ENCODE data around the gene RGS7BP.
"Not testable (repeated sequence)": the region's sequence is repeated elsewhere in the genome, so short reads cannot be mapped to it uniquely, and the experiment has no call there.

RGS7BP gene

DNA sequence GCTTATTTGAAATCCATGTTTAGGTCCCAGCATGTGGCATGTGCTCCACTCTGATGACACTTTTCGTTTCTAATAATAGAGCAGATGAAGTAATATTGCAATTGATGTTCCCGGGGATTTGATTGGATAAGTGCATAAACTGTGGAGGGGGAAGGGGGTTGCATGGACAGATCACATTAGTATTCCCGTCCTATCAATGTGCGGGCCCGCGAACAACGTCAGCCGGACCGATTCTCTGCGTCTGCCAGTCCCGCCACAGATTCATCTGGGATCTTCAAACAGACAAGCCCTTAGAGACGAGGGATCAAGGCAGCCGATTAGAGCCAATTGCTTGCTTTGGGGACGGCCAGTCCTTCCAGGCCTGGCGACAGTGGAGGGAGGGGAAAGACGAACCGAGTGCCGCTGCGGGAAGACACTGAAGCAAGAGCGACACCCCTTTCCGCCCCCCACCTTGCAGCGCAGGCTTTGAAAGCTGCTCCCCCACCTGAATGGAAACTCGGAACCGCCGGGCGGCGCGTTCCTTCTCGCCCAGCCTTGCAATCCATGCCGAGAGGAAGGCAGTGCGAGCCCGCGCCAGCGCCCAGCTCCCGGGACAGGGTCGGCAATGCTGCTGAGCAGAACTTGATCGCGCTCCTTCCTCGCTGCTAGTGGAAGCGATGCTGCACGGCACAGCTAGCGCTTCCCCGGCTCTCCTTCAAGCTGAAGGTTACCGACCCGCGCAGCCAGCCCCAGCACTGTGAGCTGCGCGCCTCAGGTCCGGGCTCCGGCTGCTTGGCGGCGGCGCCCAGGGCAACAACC lies at the start of gene RGS7BP:
Gene RGS7BP, plus strand, starts transcription at position 247 of the 798 bp plus-strand sequence. CDS start 610 bp downstream, outside the sequence.
- DNase-seq = peak; percentile 63

GRCh38 chr5:64457846-64458245 lies 48.0 kb upstream of the RGS7BP start:
- no peak for DNase-seq

DNA sequence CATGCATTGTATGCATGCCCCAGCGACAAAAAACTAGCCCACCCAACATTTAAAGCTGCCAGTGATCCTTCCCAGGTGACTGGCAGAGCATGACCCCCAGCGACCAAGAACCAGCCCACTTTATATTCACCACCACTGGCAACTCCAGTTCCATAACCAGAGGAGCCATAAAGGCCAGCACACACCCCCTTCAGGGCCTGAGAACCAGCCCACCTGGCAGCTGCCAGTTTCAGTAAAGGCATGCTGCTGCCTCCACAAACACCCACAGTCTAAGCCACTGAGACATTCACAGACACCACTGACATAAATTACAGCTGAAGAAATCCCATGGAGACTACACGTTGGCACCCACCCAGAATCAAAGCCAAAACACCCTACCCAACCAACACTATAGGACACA lies 46.9 kb upstream of the RGS7BP start:
- no peak for DNase-seq

- no peak for DNase-seq
Measured at GRCh38 chr5:64462391-64462790, 43.4 kb upstream of the RGS7BP start.

- no peak for DNase-seq
Measured at GRCh38 chr5:64486163-64486562, 19.7 kb upstream of the RGS7BP start.

- DNase-seq = no peak
Measured at GRCh38 chr5:64487283-64487682, 18.5 kb upstream of the RGS7BP start.

DNA sequence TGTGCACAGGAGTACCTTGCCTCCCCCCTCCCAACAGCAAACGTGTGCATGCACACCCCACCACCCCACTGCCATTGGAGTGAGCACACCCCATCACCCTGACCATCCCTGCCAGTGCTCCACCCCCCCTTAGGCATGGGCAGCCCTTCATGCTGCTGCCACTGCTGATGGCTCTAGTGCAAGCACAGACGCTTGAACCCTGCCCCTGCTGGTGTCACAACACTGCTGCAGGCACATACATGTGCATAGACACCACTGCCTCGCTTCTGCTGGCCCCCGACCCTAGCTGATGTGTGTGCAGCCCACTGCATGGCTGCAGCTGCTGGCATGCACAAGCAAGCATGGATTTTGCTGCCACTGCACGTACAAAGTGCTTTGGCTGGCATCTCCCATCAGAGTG lies 16.0 kb upstream of the RGS7BP start:
- no peak for DNase-seq

DNA sequence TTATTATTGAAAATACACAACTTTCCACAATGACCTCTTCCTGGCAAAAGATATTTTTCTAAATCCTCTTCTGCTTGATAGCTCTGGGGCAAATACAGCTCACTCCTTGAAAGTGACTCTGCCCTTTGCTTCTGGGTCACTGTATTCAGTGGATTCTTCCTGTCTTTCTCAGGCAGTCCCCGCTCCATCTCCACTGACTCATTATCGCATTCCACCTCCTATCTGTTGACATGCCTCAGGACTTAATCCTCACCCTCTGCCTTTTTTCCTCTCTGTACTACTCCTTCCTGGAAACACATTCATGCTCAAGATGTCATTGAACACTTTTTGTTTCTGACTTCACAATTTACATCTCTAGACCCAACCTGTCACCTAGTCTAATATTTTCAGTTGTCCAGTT lies 8.4 kb upstream of the RGS7BP start:
- no peak for DNase-seq

- no peak for DNase-seq
Measured at GRCh38 chr5:64502196-64502595, 3.6 kb upstream of the RGS7BP start.

GRCh38 chr5:64506567-64507263 lies 900 bp downstream of the RGS7BP start:
- peak; percentile 53 for DNase-seq

GRCh38 chr5:64507264-64507605 lies 1.4 kb downstream of the RGS7BP start:
- DNase-seq = no peak

GRCh38 chr5:64509828-64510227 lies 4.0 kb downstream of the RGS7BP start:
- DNase-seq = no peak

DNA sequence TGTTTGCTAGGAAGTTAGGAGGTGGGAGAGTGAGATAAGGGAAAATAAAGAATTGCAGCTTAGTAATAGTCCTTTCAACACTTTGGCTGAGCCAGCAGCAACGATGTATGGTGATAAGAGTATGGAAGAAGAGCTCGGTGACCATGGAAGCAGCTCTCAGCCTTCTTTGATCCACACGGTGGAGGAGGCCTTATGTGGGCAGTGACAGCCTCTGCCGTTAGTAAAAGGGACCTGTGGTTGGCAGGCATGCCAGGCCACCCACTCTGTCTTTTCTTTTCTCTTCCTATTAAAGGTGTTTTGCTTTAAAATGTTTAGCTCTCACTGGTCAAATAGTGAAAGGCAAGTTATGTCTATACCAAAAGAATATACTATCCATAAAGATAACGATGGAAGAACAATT lies 7.7 kb downstream of the RGS7BP start:
- no peak for DNase-seq

GRCh38 chr5:64514612-64515011 lies 8.8 kb downstream of the RGS7BP start:
- DNase-seq = no peak

DNA sequence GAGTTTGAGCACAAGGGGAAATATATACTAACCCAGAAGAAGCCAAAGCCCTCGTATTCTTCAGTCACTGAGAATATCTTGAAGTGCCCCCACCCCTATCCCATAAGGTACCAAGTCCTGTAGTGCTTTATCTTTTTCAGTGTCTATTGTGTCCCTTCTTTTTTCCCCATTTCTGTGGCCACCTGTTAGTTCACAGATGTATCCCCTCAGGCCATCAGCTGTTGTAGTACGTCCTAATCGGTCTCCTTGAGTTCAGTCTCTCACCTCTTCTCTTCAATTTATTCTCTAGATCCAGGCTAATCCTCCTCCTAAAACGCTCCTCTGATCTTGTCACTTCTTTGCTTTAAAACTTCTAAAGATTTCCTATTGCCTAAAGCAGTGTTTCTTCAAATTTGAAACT lies 10.4 kb downstream of the RGS7BP start:
- DNase-seq = no peak

- DNase-seq = no peak
Measured at GRCh38 chr5:64518793-64519192, 13.0 kb downstream of the RGS7BP start.

DNA sequence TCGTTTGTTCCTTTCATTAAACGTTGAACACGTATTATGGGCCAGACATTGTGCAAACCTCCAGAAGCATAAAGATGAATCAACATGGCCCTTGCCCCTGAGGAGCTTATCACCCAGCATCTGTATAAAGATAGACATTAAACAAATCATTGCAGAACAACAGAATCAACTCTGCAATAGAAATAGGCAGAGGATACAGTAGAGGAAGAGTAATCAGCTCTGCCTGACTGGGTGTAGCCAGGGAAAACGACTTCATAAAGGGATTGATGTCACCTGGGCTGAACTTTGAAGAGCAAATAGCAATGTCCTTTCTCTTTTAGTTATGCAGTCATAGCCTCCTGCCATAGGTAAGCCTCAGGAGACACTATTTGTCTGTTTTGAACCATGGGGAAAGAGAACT lies 13.4 kb downstream of the RGS7BP start:
- DNase-seq = no peak

DNA sequence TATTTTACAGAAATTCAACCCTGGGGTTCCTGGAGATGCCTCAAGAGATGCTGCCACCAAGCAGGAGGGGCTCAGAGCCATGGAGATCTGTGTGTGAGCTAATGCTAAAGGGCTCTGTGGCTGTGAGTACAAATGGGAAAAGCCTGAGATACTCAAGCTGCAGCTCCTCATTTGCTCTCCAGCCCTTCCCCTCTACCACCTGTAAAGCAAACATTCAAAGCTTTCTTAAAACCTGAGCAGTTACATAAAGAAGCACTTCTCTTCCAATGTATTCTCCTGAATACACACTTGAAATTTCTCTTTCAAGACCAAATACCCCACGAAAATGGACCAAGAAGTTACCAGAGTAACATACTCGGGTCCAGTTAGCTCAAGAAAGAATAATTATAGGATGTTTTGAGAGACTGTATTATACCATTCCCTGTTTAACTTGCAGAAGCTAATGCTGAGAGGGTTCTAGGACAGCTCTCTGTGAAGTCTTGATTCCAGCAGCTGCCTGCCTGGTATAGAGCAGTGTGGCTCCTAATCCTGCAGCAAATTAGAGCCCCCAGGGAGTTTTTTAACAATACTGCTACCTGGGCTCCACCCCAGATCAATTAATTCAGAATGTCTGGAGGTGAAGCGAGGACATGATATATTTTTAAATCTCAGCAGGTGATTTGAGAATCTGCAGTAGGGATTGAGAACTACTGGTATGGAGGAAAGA lies 21.1 kb downstream of the RGS7BP start:
- peak; percentile 36 for DNase-seq

DNA sequence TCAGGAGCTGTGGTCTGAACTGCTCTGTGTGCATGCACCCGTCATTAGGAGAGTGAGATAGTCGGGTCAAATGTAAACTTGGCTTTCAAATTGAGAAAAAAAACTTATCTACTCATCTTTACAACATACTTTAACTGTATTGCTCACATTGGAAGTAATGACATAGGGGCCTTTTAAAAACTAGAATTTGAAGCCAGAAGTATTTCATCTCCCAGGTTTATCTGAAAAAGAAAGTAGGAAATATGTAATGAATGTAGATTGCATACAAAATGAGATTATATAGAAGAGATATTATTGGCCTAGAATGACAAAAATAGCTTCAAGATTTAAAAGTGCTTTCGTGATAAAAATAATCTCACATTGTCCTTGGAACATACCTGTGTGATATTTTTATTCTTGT lies 24.3 kb downstream of the RGS7BP start:
- DNase-seq = no peak

- peak; percentile 2 for DNase-seq
Measured at GRCh38 chr5:64532212-64532611, 26.4 kb downstream of the RGS7BP start.

- no peak for DNase-seq
Measured at GRCh38 chr5:64532657-64533056, 26.8 kb downstream of the RGS7BP start.

DNA sequence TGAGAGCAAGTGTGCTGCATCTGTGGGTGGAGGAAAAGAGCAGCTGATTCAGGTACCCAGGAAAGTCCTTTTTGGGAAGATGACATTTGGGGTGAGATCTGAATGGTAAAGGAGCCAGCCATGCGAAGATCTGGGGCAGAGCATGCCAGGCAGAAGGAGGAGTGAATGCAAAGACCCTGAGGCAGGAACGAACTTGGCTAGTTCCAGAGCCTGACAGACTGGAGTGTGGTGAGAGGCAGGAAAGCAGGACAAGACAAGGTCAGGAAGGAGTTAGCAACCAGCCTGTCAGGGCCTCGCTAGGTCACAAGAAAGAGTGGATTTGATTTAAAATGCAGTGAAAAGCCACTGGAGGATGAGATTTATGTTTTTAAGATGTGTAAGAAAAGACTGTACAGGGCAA lies 28.2 kb downstream of the RGS7BP start:
- DNase-seq = no peak

DNA sequence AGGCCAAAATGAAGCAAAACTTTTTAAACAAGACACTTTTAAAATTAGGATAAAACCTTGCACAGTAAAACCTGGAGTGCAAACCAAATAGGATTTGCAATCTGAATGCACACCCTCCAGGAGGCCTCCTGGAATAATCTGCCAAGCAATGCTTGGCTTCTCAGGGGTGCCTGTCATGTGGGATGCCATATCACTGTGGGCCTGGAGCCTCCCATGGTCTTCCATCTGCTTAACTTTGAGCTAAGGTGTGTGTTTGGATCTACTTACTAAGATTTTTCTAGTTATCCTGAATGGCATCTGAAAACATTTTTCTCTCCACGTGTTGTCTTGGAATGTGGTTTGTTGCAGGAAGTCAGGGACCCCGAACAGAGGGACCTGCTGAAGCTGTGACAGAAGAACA lies 52.1 kb downstream of the RGS7BP start:
- no peak for DNase-seq

DNA sequence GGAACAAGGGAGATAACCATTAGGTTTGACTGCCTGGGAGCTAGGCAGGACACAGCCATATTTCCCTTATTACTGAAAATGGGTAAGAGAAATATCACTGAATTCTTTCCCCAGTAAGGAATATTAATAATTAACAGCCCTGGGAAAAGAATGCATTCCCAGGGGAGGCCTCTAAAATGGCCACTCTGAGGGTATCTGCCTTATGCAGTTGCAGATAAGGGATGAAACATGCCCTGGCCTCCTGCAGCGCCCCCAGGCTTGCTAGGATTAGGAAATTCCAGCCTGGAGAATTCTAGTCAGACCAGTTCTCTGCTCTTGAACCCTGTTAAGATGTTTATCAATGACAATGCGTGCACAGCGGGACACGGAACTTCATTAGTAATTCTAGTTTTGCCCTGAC lies 52.8 kb downstream of the RGS7BP start:
- DNase-seq = not testable (repeated sequence)

Measured in NCI-H345 (cell line).